Measurements from ENCODE around the gene BTBD16.
A peak's percentile ranks its signal among the peaks of the same experiment; 100 is the strongest.

The BTBD16 gene

GRCh38 chr10:122368502-122369254 lies 97.6 kb downstream of the BTBD16 start:
- ATAC-seq (ENCODE audit: low read depth) (no peak), DNase-seq (ENCODE audit: low spot score) (no peak)
- no peaks in the 10 kb centered on the region for H3K36me3 ChIP-seq (ENCODE audit: low read depth)
- H3K27ac ChIP-seq (ENCODE audit: poor library complexity, severe bottlenecking), result no peak overlapping the region
- no peak overlapping the region for H3K4me3 ChIP-seq (ENCODE audit: severe bottlenecking)
- H3K4me1 ChIP-seq (ENCODE audit: insufficient read depth, poor library complexity, severe bottlenecking), result peaks cover 15% of the 10 kb centered on the region
- no peaks in the 10 kb centered on the region for H3K9me3 ChIP-seq (ENCODE audit: severe bottlenecking)
- no peaks in the 10 kb centered on the region for H3K27me3 ChIP-seq (ENCODE audit: insufficient read depth, poor library complexity, severe bottlenecking)
- no peak for TF ChIP-seq CTCF (IDR thresholded peaks at IDR 0.05; ENCODE audit: poor library complexity, severe bottlenecking)

GRCh38 chr10:122373108-122373507 lies 102.0 kb downstream of the BTBD16 start:
- ATAC-seq (ENCODE audit: low read depth) (no peak), DNase-seq (ENCODE audit: low spot score) (no peak)
- H3K36me3 ChIP-seq (ENCODE audit: low read depth), result no peaks in the 10 kb centered on the region
- H3K9me3 ChIP-seq (ENCODE audit: severe bottlenecking), result no peaks in the 10 kb centered on the region
- TF ChIP-seq CTCF (IDR thresholded peaks at IDR 0.05; ENCODE audit: poor library complexity, severe bottlenecking), result no peak
- H3K4me3 ChIP-seq (ENCODE audit: severe bottlenecking), result no peak overlapping the region
- peak overlapping the region; percentile 73 for H3K27ac ChIP-seq (ENCODE audit: poor library complexity, severe bottlenecking)
- H3K27me3 ChIP-seq (ENCODE audit: insufficient read depth, poor library complexity, severe bottlenecking), result no peaks in the 10 kb centered on the region
- peaks cover 21% of the 10 kb centered on the region for H3K4me1 ChIP-seq (ENCODE audit: insufficient read depth, poor library complexity, severe bottlenecking)

GRCh38 chr10:122373721-122374120 lies 102.6 kb downstream of the BTBD16 start:
- Histone ChIP-seq H3K4me3 (ENCODE audit: severe bottlenecking) (peak overlapping the region; percentile 87), H3K27ac (ENCODE audit: poor library complexity, severe bottlenecking) (peak overlapping the region; percentile 73), H3K9me3 (ENCODE audit: severe bottlenecking) (no peaks in the 10 kb centered on the region), H3K4me1 (ENCODE audit: insufficient read depth, poor library complexity, severe bottlenecking) (peaks cover 21% of the 10 kb centered on the region), H3K27me3 (ENCODE audit: insufficient read depth, poor library complexity, severe bottlenecking) (no peaks in the 10 kb centered on the region), H3K36me3 (ENCODE audit: low read depth) (no peaks in the 10 kb centered on the region)
- TF ChIP-seq CTCF (IDR thresholded peaks at IDR 0.05; ENCODE audit: poor library complexity, severe bottlenecking), result no peak
- no peak for DNase-seq (ENCODE audit: low spot score)
- peak; percentile 32; the same call in 2 of the 3 replicates for ATAC-seq (ENCODE audit: low read depth)

GRCh38 chr10:122374237-122374858 lies 103.3 kb downstream of the BTBD16 start, which contains the start of gene PLEKHA1:
Gene PLEKHA1 (plus strand): TSS chr10:122374708. CDS start chr10:122393201, 18,493 bp downstream.
- ATAC-seq (ENCODE audit: low read depth) (peak; percentile 92), DNase-seq (ENCODE audit: low spot score) (peak; percentile 94)
- no peaks in the 10 kb centered on the region for H3K27me3 ChIP-seq (ENCODE audit: insufficient read depth, poor library complexity, severe bottlenecking)
- H3K36me3 ChIP-seq (ENCODE audit: low read depth), result no peaks in the 10 kb centered on the region
- peak within 1 kb of the TSS; percentile 73 for H3K27ac ChIP-seq (ENCODE audit: poor library complexity, severe bottlenecking)
- peaks cover 21% of the 10 kb centered on the region for H3K4me1 ChIP-seq (ENCODE audit: insufficient read depth, poor library complexity, severe bottlenecking)
- no peaks in the 10 kb centered on the region for H3K9me3 ChIP-seq (ENCODE audit: severe bottlenecking)
- peak within 1 kb of the TSS; percentile 87 for H3K4me3 ChIP-seq (ENCODE audit: severe bottlenecking)
- TF ChIP-seq CTCF (IDR thresholded peaks at IDR 0.05; ENCODE audit: poor library complexity, severe bottlenecking), result no peak
